Lower leg skin (tissue), 4 donors: ENCODE data around the gene NRG3. TPM values are rescaled to one million over a fixed set of nuclear protein-coding genes. Genes with fewer than 3 reads are reported as not detected.

Experiments used
- DNase-seq, 2 donors: peaks; one replicate each; pipeline ENCODE4 v3.0.0-alpha.2; 2019; ENCODE audit warnings: low spot score in 2 of 2
- H3K4me3 ChIP-seq: fragments of 200-600 bp; sonication (generic); 2 replicates; pipeline ENCODE4 v1.5.1; 2017; ENCODE audit warnings: mild to moderate bottlenecking, low read depth; ENCODE audit not compliant: poor library complexity, severe bottlenecking
- CTCF ChIP-seq, 3 donors: fragments of 450-650 bp; IDR thresholded peaks; one replicate each; pipeline ENCODE4 v1.5.1; 2016; ENCODE audit warnings: antibody characterized with exemption in 3 of 3, mild to moderate bottlenecking in 3 of 3, moderate library complexity in 2 of 3
- POLR2A ChIP-seq, 2 donors: fragments of 450-650 bp; IDR thresholded peaks; one replicate each; pipeline ENCODE4 v1.6.1; 2016 to 2017; ENCODE audit warnings: antibody characterized with exemption in 2 of 2, mild to moderate bottlenecking in 1 of 2, moderate library complexity in 1 of 2
- whole genome bisulfite sequencing, 2 donors: methylation state at CpG; one replicate each; pipeline ENCODE4 v1.1.5; 2018; 5-methylcytosine and 5-hydroxymethylcytosine counted together
- intact Hi-C: fragments of 100-400 bp; cut with DNase I; formaldehyde crosslinking; loops from one replicate; pipeline ENCODE4 v1.15.0; 2023; ENCODE audit warnings: low total_unique reads
- total RNA-seq, 4 donors: library from RNA; depleted of rRNA; stranded (reverse); fragments of >200 nt; gene quantifications; one replicate each; pipeline ENCODE4 v1.1.0, GENCODE V29; 2016

Gene NRG3
- total RNA-seq, 4 donors from 2014 or later, result 0.15 to 2.5 (median 0.50) TPM

- 47 to 59% methylated on average over 2 of the region's 2 CpGs for WGBS, 2 donors
- no peak overlapping the region for H3K4me3 ChIP-seq
- DNase-seq, result no peak
- TF ChIP-seq CTCF (IDR thresholded peaks at IDR 0.05), result no peak
- intact Hi-C loops, result no loop called here
Observed at GRCh38 chr10:82124713-82125112, 249.7 kb downstream of the NRG3 start.

- 78 to 82% methylated on average over 2 of the region's 2 CpGs for WGBS, 2 donors
- H3K4me3 ChIP-seq, result no peak overlapping the region
- TF ChIP-seq CTCF (IDR thresholded peaks at IDR 0.05) (no peak), POLR2A (IDR thresholded peaks at IDR 0.05) (no peak)
- no peak for DNase-seq
- intact Hi-C loops, result no loop called here
Observed at GRCh38 chr10:82128527-82128926, 253.5 kb downstream of the NRG3 start.

GRCh38 chr10:82136103-82136502 lies 261.1 kb downstream of the NRG3 start:
- no peak for DNase-seq
- H3K4me3 ChIP-seq, result no peak overlapping the region
- 63 to 69% methylated on average over 1 of the region's 1 CpG for WGBS, 2 donors
- TF ChIP-seq CTCF (IDR thresholded peaks at IDR 0.05), result no peak
- no peak for TF ChIP-seq POLR2A (IDR thresholded peaks at IDR 0.05)
- intact Hi-C loops, result no loop called here

DNA sequence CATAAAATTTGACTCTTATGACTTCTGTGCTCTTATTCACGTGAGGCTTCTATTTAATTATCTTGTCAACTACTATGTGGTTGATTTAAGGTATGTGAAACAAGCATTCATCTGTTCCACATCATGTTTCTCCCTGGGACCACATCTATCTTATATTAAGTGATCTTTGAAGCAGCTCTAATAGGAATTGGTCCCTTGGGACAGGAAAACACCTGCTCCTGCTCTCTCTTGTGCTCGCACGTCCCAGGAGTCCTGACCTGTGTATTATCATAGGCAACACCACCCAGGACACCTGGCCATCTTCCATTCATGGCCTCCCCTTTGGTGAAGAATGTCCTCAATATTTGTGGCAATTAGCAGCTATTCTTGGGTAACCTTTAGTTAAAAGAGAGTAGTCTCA lies 269.2 kb downstream of the NRG3 start:
- intact Hi-C loops, result no loop called here
- 63 to 81% methylated on average over 3 of the region's 3 CpGs for WGBS, 2 donors
- no peak for DNase-seq
- TF ChIP-seq POLR2A (IDR thresholded peaks at IDR 0.05), result no peak
- TF ChIP-seq CTCF (IDR thresholded peaks at IDR 0.05), result no peak
- no peak overlapping the region for H3K4me3 ChIP-seq

- DNase-seq, result no peak
- TF ChIP-seq POLR2A (IDR thresholded peaks at IDR 0.05) (no peak), CTCF (IDR thresholded peaks at IDR 0.05) (no peak)
- WGBS, 2 donors, result 28 to 29% methylated on average over 1 of the region's 1 CpG
- intact Hi-C loops, result no loop called here
- no peak overlapping the region for H3K4me3 ChIP-seq
Observed at GRCh38 chr10:82148764-82149163, 273.8 kb downstream of the NRG3 start.

- no peak for DNase-seq
- WGBS, 2 donors, result 32 to 49% methylated on average over 4 of the region's 4 CpGs
- intact Hi-C loops, result no loop called here
- no peak overlapping the region for H3K4me3 ChIP-seq
- no peak for TF ChIP-seq POLR2A (IDR thresholded peaks at IDR 0.05)
- TF ChIP-seq CTCF (IDR thresholded peaks at IDR 0.05), result no peak
Observed at GRCh38 chr10:82149674-82150073, 274.7 kb downstream of the NRG3 start.
